ENCODE measurements around the gene NHSL2.

The NHSL2 gene

GRCh38 chrX:72142794-72143608, 232.4 kb downstream of the NHSL2 start:
- TF ChIP-seq GATA2 (IDR thresholded peaks at IDR 0.05; ENCODE audit: low read depth, low read length): no peak
- no peak for TF ChIP-seq GATA3 (IDR thresholded peaks at IDR 0.05; ENCODE audit: low read depth, low read length)

- TF ChIP-seq GATA3 (IDR thresholded peaks at IDR 0.05; ENCODE audit: low read depth, low read length) (no peak), GATA2 (IDR thresholded peaks at IDR 0.05; ENCODE audit: low read depth, low read length) (no peak)
These were observed 232.9 kb downstream of the NHSL2 start for GRCh38 chrX:72143609-72143907.

GRCh38 chrX:72145181-72145580, 234.5 kb downstream of the NHSL2 start:
- TF ChIP-seq GATA2 (IDR thresholded peaks at IDR 0.05; ENCODE audit: low read depth, low read length): no peak

GRCh38 chrX:72146527-72146926, 235.9 kb downstream of the NHSL2 start:
- TF ChIP-seq GATA3 (IDR thresholded peaks at IDR 0.05; ENCODE audit: low read depth, low read length) (no peak), GATA2 (IDR thresholded peaks at IDR 0.05; ENCODE audit: low read depth, low read length) (no peak)

DNA sequence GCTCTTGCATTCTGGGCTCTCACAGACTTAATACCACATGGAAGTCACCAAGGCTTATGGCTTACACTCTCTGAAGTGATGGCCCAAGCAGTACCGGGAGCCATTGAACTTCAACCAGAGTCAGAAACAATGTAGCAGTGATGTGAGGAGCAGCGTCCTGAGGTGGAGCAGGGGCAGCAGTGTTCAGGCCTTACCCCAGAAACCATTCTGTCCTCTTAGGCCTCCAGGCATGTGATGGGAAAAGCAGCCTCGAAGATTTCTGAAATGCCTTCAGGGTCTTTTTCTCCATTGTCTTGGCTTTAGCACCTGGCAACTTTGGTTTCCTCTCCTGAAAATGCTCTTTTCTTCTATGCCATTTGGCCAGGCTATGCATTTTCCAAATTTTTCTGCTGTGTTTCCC, 248.1 kb downstream of the NHSL2 start:
- no peak for TF ChIP-seq GATA3 (IDR thresholded peaks at IDR 0.05; ENCODE audit: low read depth, low read length)
- TF ChIP-seq GATA2 (IDR thresholded peaks at IDR 0.05; ENCODE audit: low read depth, low read length): no peak

- TF ChIP-seq GATA3 (IDR thresholded peaks at IDR 0.05; ENCODE audit: low read depth, low read length): no peak
- TF ChIP-seq GATA2 (IDR thresholded peaks at IDR 0.05; ENCODE audit: low read depth, low read length): no peak
These were observed 249.1 kb downstream of the NHSL2 start for GRCh38 chrX:72159769-72160168.

DNA sequence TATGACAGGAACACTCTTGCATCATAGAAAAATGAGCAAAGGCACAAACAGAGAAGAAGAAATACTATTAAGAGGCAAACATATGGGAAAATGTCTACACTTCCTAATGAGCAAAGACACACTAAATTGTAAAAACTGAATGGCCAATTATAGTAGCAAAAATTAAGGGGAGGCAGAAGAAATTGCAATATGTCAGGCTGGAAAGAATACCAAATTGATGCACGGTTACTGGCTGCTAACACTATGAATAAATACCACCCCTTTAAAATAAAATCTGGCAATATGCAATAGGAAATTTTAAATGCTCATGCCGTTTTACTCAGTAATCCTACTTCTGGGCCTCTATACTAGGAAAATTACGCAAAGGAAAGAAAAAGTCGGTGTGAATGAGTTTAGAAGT, 254.9 kb downstream of the NHSL2 start:
- TF ChIP-seq GATA3 (IDR thresholded peaks at IDR 0.05; ENCODE audit: low read depth, low read length) (no peak), GATA2 (IDR thresholded peaks at IDR 0.05; ENCODE audit: low read depth, low read length) (no peak)

GRCh38 chrX:72169008-72169728, 258.5 kb downstream of the NHSL2 start:
- TF ChIP-seq GATA2 (IDR thresholded peaks at IDR 0.05; ENCODE audit: low read depth, low read length) (no peak), GATA3 (IDR thresholded peaks at IDR 0.05; ENCODE audit: low read depth, low read length) (no peak)

DNA sequence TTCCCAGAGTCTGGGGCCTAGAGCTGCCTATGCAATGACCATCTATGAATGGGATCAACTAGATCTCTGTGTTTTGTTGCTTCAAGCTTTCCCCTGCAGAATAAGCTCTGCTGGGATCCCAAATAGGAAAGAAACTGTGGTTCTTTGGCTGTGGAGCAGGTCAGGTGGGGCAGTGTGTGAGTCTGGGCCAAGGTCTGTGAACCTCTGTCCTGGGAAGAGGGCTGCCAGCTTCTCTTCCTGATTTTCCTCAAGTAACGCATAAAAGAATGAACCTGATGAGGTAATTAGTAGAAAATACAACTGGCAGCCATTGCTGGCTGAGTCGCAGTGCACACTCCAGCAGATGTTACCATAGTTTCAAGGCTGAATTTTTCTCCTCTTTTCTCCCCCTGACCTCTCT, 266.3 kb downstream of the NHSL2 start:
- TF ChIP-seq GATA2 (IDR thresholded peaks at IDR 0.05; ENCODE audit: low read depth, low read length): no peak
- TF ChIP-seq GATA3 (IDR thresholded peaks at IDR 0.05; ENCODE audit: low read depth, low read length): no peak

DNA sequence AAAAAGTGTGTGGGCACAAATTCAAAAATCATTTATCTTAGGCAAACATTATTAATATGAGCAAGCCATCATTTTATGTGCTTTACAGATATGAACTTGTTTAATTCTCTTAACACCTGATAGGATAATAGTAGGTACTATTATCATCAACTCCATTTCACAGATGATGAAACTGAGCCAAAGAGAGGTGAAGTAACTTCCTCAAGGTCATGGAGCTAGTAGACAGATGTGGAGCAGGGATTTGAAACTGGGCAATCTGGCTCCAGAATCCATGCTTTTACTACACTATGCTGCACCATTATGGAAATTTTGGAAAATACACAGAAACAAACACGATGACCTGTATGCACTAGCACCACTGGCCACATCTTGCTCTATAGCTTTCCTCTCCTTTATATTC, 269.9 kb downstream of the NHSL2 start:
- TF ChIP-seq GATA3 (IDR thresholded peaks at IDR 0.05; ENCODE audit: low read depth, low read length) (no peak), GATA2 (IDR thresholded peaks at IDR 0.05; ENCODE audit: low read depth, low read length) (no peak)

DNA sequence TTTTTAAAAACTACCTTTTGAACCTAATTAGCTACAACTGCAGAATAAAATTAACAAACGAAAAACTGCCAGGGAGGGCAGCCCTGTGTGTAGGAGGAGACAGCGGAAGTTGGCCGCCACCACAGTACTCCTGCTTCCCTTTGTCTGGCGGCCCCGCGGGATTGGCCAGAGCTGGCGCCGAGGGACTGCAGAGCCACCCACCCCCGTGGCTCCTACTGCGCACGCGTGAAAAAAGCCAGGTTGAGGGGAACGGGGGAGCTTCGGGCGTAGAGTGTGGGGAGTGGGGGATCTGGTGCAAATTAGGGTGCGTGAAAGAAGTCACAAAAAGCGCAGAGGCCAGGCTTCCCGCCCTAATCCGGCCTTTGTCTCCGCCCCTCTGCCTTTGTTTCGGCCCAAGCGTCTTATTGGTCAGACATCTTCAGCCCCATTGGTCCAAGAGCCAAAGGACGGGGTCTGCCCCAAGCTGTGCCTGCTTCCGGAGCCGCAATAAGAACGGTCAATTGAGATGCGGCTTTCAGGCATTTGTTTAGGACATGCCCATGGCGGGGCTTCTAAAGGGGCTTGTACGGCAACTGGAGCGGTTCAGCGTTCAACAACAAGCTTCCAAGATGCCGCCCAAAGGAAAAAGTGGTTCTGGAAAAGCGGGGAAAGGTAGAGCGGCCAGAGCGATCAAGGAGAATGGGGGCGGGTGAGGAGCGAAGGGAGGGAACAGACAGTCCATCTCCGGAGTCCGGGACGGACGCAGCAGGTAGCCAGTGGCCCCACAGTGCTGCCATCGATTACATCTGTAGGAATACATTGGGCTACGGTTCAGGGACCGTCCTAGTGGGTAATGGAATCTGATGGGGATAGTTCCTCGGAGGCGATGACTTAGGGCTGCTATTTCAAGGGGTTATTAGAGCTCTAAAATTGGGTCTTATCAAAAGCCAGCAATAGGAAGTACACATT, 270.8 kb downstream of the NHSL2 start, which contains the start of gene PIN4:
TSS of gene PIN4 (plus strand) at position 580 of the 948 bp plus-strand sequence. CDS start at position 609, 29 bp downstream.
- no peak for TF ChIP-seq GATA2 (IDR thresholded peaks at IDR 0.05; ENCODE audit: low read depth, low read length)
- no peak for TF ChIP-seq GATA3 (IDR thresholded peaks at IDR 0.05; ENCODE audit: low read depth, low read length)

DNA sequence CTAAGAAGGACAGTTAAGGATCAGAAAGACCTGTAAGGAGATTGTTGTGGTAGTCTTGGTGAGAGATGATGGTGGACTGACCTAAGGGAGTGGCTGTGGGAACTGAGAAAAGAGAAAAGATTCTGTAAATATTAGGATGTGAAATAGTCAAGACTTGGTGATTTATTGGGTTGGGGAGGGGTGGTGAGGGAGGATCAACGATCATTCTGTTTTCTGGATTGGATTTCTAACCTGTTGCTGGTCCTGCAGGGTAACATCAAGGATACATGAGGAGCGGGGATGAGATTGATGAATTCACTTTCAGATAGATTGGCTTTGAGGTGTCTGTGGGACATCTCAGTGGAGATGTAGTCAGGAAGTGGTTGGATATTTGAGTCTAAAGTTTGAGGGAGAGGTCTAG, 272.3 kb downstream of the NHSL2 start:
- TF ChIP-seq GATA3 (IDR thresholded peaks at IDR 0.05; ENCODE audit: low read depth, low read length) (no peak), GATA2 (IDR thresholded peaks at IDR 0.05; ENCODE audit: low read depth, low read length) (no peak)

- TF ChIP-seq GATA3 (IDR thresholded peaks at IDR 0.05; ENCODE audit: low read depth, low read length) (no peak), GATA2 (IDR thresholded peaks at IDR 0.05; ENCODE audit: low read depth, low read length) (no peak)
These were observed 291.3 kb downstream of the NHSL2 start for GRCh38 chrX:72201836-72202536.
